ENCODE results near the gene HNRNPD. TPM values are rescaled to one million over a fixed set of nuclear protein-coding genes. Genes with fewer than 3 reads are reported as not detected.

HNRNPD gene, protein sequence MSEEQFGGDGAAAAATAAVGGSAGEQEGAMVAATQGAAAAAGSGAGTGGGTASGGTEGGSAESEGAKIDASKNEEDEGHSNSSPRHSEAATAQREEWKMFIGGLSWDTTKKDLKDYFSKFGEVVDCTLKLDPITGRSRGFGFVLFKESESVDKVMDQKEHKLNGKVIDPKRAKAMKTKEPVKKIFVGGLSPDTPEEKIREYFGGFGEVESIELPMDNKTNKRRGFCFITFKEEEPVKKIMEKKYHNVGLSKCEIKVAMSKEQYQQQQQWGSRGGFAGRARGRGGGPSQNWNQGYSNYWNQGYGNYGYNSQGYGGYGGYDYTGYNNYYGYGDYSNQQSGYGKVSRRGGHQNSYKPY
- 10 to 100 TPM; 15.8 to 31.6 TPM for total RNA-seq

DNA sequence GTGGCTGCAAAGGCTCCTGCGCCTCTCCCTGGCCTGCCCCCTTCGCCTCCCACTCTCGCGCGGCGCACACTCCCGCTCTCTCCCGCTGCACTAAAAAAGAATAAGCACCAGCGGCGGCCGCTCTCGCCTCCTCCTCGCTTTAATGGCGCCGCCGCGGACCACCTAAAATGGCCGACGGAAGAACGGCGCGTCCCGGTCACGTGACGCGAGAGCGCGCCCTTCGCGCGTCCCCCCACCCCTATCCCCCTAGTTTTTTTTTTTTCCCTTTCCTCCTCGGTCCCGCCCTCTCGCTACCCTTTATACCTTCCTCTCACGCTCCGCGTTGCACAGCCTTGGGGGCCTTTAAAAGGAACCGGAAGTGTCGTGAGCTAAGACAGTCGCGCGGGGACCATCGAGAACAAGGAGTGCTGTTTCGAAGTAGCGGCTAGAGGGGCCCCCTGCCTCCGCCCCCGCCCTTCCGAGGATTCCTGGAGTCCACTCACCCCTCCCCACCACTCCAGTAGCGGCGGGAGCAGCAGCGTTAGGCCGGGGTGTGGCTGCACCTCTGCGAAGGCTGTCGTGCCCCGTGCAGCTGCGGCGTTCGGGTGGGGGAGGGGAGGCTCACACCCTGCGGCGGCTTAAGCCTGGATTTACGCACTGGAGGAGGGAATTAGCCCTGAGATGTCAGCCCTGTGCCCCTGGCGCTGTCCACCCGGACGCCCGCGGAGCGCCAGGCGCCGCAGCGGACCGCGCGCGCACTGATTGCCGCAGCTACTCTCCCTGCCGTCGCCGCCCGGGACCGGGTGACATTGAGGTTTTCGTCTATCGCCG is at the start of gene HNRNPD:
Gene HNRNPD (minus strand): TSS at position 176 of the 810 bp plus-strand sequence. CDS start 313 bp downstream, outside the sequence.

Small RNA genes lying within 50 kb of the gene (small RNA-seq; reads per million reads assigned to genes)
- 0 reads per million in 2 donors for gene RF00150

Other genes with a start within 250 kb of the HNRNPD start
- 100 to 1,000 TPM; 133 to 198 TPM for gene HNRNPDL, start 56.5 kb upstream of the HNRNPD start, total RNA-seq
- 10 to 100 TPM; 41.3 to 64.3 TPM for gene ENOPH1, start 56.6 kb upstream of the HNRNPD start, total RNA-seq
- under 1 TPM; under 0.01 TPM for gene TMEM150C, start 188.0 kb upstream of the HNRNPD start, total RNA-seq

Data from melanocyte of skin (primary cell).